Prostate gland (tissue), 2 donors: ENCODE measurements around the gene DOCK4. TPM values are rescaled to one million over a fixed set of nuclear protein-coding genes. Genes with fewer than 3 reads are reported as not detected.

Experiments
- DNase-seq: peaks from one replicate; pipeline ENCODE4 v3.0.0-alpha.2; 2019; ENCODE audit warnings: low spot score
- H3K27ac ChIP-seq, 2 donors: fragments of 200-600 bp; sonication (generic); 2 replicates each; pipeline ENCODE4 v1.5.1; 2017 to 2019
- H3K27me3 ChIP-seq: fragments of 200-600 bp; sonication (generic); replicated peaks from 2 replicates; pipeline ENCODE4 v1.5.1; 2019; ENCODE audit not compliant: insufficient read depth
- H3K36me3 ChIP-seq, 2 donors: fragments of 200-600 bp; sonication (generic); 1 replicate in 1 of 2; 2 replicates in 1 of 2; pipeline versions ENCODE4 v1.5.1 to v1.8.1; 2017 to 2019
- H3K4me1 ChIP-seq: fragments of 200-600 bp; sonication (generic); replicated peaks from 2 replicates; pipeline ENCODE4 v1.5.1; 2019
- H3K4me3 ChIP-seq, 2 donors: fragments of 200-600 bp; sonication (generic); 2 replicates each; pipeline ENCODE4 v1.5.1; 2017 to 2019
- H3K9me3 ChIP-seq: fragments of 200-600 bp; sonication (generic); 2 replicates; pipeline ENCODE4 v1.5.1; 2017
- CTCF ChIP-seq, 4 experiments: fragments of 200-600 bp in 2 of 4; fragments of 450-650 bp in 2 of 4; sonication (generic) in 2 of 4; IDR thresholded peaks; 1 replicate in 3 of 4; 2 replicates in 1 of 4; pipeline ENCODE4 v1.5.1; 2016 to 2019; ENCODE audit warnings: antibody characterized with exemption in 4 of 4, mild to moderate bottlenecking in 2 of 4, moderate library complexity in 2 of 4
- POLR2A ChIP-seq: fragments of 450-650 bp; IDR thresholded peaks from one replicate; pipeline ENCODE4 v1.6.1; 2016; ENCODE audit warnings: antibody characterized with exemption, mild to moderate bottlenecking
- POLR2AphosphoS5 ChIP-seq: sonication (generic); formaldehyde crosslinking; IDR thresholded peaks from one replicate; pipeline ENCODE4 v1.6.1; 2017; ENCODE audit warnings: antibody characterized with exemption
- WGBS: methylation state at CpG from one replicate; pipeline ENCODE4 v1.1.5; 2018; 5-methylcytosine and 5-hydroxymethylcytosine counted together
- intact Hi-C: fragments of 100-400 bp; cut with DNase I; formaldehyde crosslinking; loops from one replicate; pipeline ENCODE4 v1.14.2; 2022
- total RNA-seq, 2 donors: library from RNA; depleted of rRNA; stranded (reverse); fragments of >200 nt; gene quantifications; one replicate each; pipeline ENCODE4 v1.1.0, GENCODE V29; 2016

The DOCK4 gene
- total RNA-seq, 2 donors from 2014 or later, result 21.8 to 37.4 TPM

- intact Hi-C loops, result no loop called here
- WGBS, result 92% methylated on average over 1 of the region's 1 CpG
- Histone ChIP-seq H3K27me3 (no peaks in the 10 kb centered on the region), H3K4me1 (no peaks in the 10 kb centered on the region), H3K36me3 (no peaks in the 10 kb centered on the region), H3K4me3 (no peak overlapping the region), H3K27ac (no peak overlapping the region), H3K9me3 (no peaks in the 10 kb centered on the region)
- no peak for DNase-seq
- TF ChIP-seq CTCF (IDR thresholded peaks at IDR 0.05) (no peak), POLR2AphosphoS5 (no peak), POLR2A (no peak)
Measured at GRCh38 chr7:112058686-112059085, 147.5 kb downstream of the DOCK4 start.

- intact Hi-C loops, result no loop called here
Measured at GRCh38 chr7:112056409-112056808, 149.8 kb downstream of the DOCK4 start.

GRCh38 chr7:112053737-112054069 is 152.5 kb downstream of the DOCK4 start:
- TF ChIP-seq POLR2AphosphoS5 (no peak), CTCF (IDR thresholded peaks at IDR 0.05) (no peak), POLR2A (no peak)
- H3K4me1 ChIP-seq, result peaks cover 4% of the 10 kb centered on the region
- H3K27ac ChIP-seq, result no peak overlapping the region
- H3K4me3 ChIP-seq, result no peak overlapping the region
- WGBS, result 95% methylated on average over 5 of the region's 5 CpGs
- no peak for DNase-seq
- no peaks in the 10 kb centered on the region for H3K9me3 ChIP-seq
- H3K36me3 ChIP-seq, result no peaks in the 10 kb centered on the region
- intact Hi-C loops, result no loop called here
- no peaks in the 10 kb centered on the region for H3K27me3 ChIP-seq

More at GRCh38 chr7:112056409-112056808, 149.8 kb downstream of the DOCK4 start:
- H3K27ac ChIP-seq, result no peak overlapping the region
- H3K27me3 ChIP-seq, result no peaks in the 10 kb centered on the region
- H3K9me3 ChIP-seq, result no peaks in the 10 kb centered on the region
- no peaks in the 10 kb centered on the region for H3K36me3 ChIP-seq
- H3K4me3 ChIP-seq, result no peak overlapping the region
- DNase-seq, result no peak
- no peak for TF ChIP-seq POLR2AphosphoS5
- TF ChIP-seq POLR2A, result no peak
- TF ChIP-seq CTCF (IDR thresholded peaks at IDR 0.05), result no peak
- peaks cover 4% of the 10 kb centered on the region for H3K4me1 ChIP-seq
- WGBS, result 76% methylated on average over 2 of the region's 2 CpGs

- intact Hi-C loops, result no loop called here
- H3K9me3 ChIP-seq, result no peaks in the 10 kb centered on the region
- no peak for TF ChIP-seq POLR2A
- no peak for TF ChIP-seq POLR2AphosphoS5
- TF ChIP-seq CTCF (IDR thresholded peaks at IDR 0.05), result no peak
- H3K27me3 ChIP-seq, result no peaks in the 10 kb centered on the region
- WGBS, result 73% methylated on average over 1 of the region's 1 CpG
- no peak for DNase-seq
- H3K36me3 ChIP-seq, result no peaks in the 10 kb centered on the region
- H3K4me1 ChIP-seq, result peaks cover 4% of the 10 kb centered on the region
- no peak overlapping the region for H3K27ac ChIP-seq
- H3K4me3 ChIP-seq, result no peak overlapping the region
Measured at GRCh38 chr7:112052993-112053736, 153.0 kb downstream of the DOCK4 start.

GRCh38 chr7:112052498-112052897 is 153.7 kb downstream of the DOCK4 start:
- intact Hi-C loops, result no loop called here
- Histone ChIP-seq H3K36me3 (no peaks in the 10 kb centered on the region), H3K9me3 (no peaks in the 10 kb centered on the region), H3K27me3 (no peaks in the 10 kb centered on the region), H3K4me3 (no peak overlapping the region), H3K4me1 (peaks cover 4% of the 10 kb centered on the region), H3K27ac (no peak overlapping the region)
- TF ChIP-seq POLR2AphosphoS5, result no peak
- no peak for TF ChIP-seq POLR2A
- no peak for TF ChIP-seq CTCF (IDR thresholded peaks at IDR 0.05)
- 61% methylated on average over 1 of the region's 1 CpG for WGBS
- no peak for DNase-seq
